A549 (cell line): ENCODE results near the gene PLA2G2E. TPM values are rescaled to one million over a fixed set of nuclear protein-coding genes. Genes with fewer than 3 reads are reported as not detected.

Source experiments
- ATAC-seq, 2 experiments: fragments of 200-7000 bp in 1 of 2; fragments of >200 bp in 1 of 2; cut with Nextera tagmentation in 1 of 2; cut with Tn5 transposase in 1 of 2; 3 replicates each; pipeline versions ENCODE4 v1.8.0 to v1.9.1; 2018 to 2020; ENCODE audit warnings: mild to moderate bottlenecking in 1 of 2, moderate library complexity in 1 of 2
- CTCF ChIA-PET: fragments of 300-600 bp; sonication (Branson Sonifier 250); formaldehyde crosslinking; extraction: SDS; loops from one replicate; lab custom pipeline; 2021; ENCODE audit warnings: antibody characterized with exemption, inconsistent platforms; lab: Yijun Ruan, JAX
- POLR2A ChIA-PET: fragments of 350-600 bp; formaldehyde crosslinking; extraction: SDS; loops from one replicate; lab custom pipeline; 2021; ENCODE audit warnings: antibody characterized with exemption, inconsistent platforms; lab: Yijun Ruan, JAX
- DNase-seq, 2 experiments: peaks; one replicate each; pipeline versions ENCODE4 v3.0.0 to v3.0.0-alpha.2; 2011 to 2016; ENCODE audit warnings: low read depth in 1 of 2, low spot score in 1 of 2
- FAIRE-seq: peaks from 2 replicates; lab custom pipeline; 2011; peaks lifted over from hg19 to GRCh38; lab: Jason Lieb, UNC
- H3K27ac ChIP-seq, 2 experiments: fragments of >200 bp; sonication (Bioruptor Twin); formaldehyde crosslinking; 3 replicates each; pipeline ENCODE4 v1.5.1; 2016 to 2017
- H3K4me1 ChIP-seq: fragments of >200 bp; sonication (Bioruptor Twin); formaldehyde crosslinking; 3 replicates; pipeline ENCODE4 v1.6.1; 2016
- H3K4me2 ChIP-seq: fragments of >200 bp; sonication (Bioruptor Twin); formaldehyde crosslinking; 3 replicates; pipeline ENCODE4 v1.6.1; 2016
- H3K4me3 ChIP-seq: fragments of >200 bp; sonication (Bioruptor Twin); formaldehyde crosslinking; 3 replicates; pipeline ENCODE4 v1.5.1; 2016
- H3K9me3 ChIP-seq: fragments of >200 bp; sonication (Bioruptor Twin); formaldehyde crosslinking; 3 replicates; pipeline ENCODE4 v1.6.1; 2016
- CBX8 ChIP-seq: fragments of 200-600 bp; sonication (generic); IDR thresholded peaks from 2 replicates; pipeline ENCODE4 v1.6.1; 2016
- CEBPB ChIP-seq, 2 experiments: fragments of >200 bp in 1 of 2; sonication (Bioruptor Twin) in 1 of 2; formaldehyde crosslinking in 1 of 2; IDR thresholded peaks; 2 replicates each; pipeline ENCODE4 v1.6.1; 2012 to 2016
- EHMT2 ChIP-seq: fragments of 200-600 bp; sonication (generic); IDR thresholded peaks from 2 replicates; pipeline ENCODE4 v1.6.1; 2016; ENCODE audit warnings: antibody characterized with exemption, low read depth, mild to moderate bottlenecking, moderate library complexity
- FOSL2 ChIP-seq, 2 experiments: fragments of 450-650 bp in 1 of 2; fragments of >200 bp in 1 of 2; sonication (Bioruptor Twin) in 1 of 2; formaldehyde crosslinking; IDR thresholded peaks; 2 replicates each; pipeline versions ENCODE4 v1.5.0 to v1.6.1; 2016 to 2020; ENCODE audit warnings: mild to moderate bottlenecking in 1 of 2, moderate library complexity in 1 of 2
- HEYL ChIP-seq: fragments of 250-450 bp; sonication (Bioruptor Pico); IDR thresholded peaks from 2 replicates; pipeline ENCODE4 v1.8.0; 2021; ENCODE audit warnings: mild to moderate bottlenecking, moderate library complexity
- HOXB13 ChIP-seq: fragments of 250-450 bp; sonication (Bioruptor Pico); IDR thresholded peaks from 2 replicates; pipeline ENCODE4 v1.5.0; 2020; ENCODE audit warnings: low read depth, mild to moderate bottlenecking, moderate library complexity
- HOXB5 ChIP-seq: fragments of 250-450 bp; sonication (Bioruptor Pico); IDR thresholded peaks from 2 replicates; pipeline ENCODE4 v1.5.0; 2020; ENCODE audit warnings: mild to moderate bottlenecking, moderate library complexity
- JUN ChIP-seq, 2 experiments: fragments of >200 bp; sonication (Bioruptor Twin); formaldehyde crosslinking; IDR thresholded peaks; 2 replicates in 1 of 2; 3 replicates in 1 of 2; pipeline ENCODE4 v1.6.1; 2016 to 2017
- KDM1A ChIP-seq: fragments of 200-600 bp; sonication (generic); IDR thresholded peaks from 2 replicates; pipeline ENCODE4 v1.6.1; 2016; ENCODE audit warnings: low read depth, mild to moderate bottlenecking
- KDM5A ChIP-seq: fragments of 200-600 bp; sonication (generic); IDR thresholded peaks from 2 replicates; pipeline ENCODE4 v1.6.1; 2016; ENCODE audit warnings: antibody characterized with exemption, mild to moderate bottlenecking
- MAZ ChIP-seq: fragments of 150-350 bp; IDR thresholded peaks from 2 replicates; pipeline ENCODE4 v1.6.1; 2014; ENCODE audit warnings: antibody characterized with exemption, low read depth, low read length, borderline replicate concordance
- MYC ChIP-seq: IDR thresholded peaks from 2 replicates; pipeline ENCODE4 v1.6.1; 2012; ENCODE audit warnings: mild to moderate bottlenecking, inconsistent platforms, low read length, improper control_type of control experiment, borderline replicate concordance
- NFE2L2 ChIP-seq: fragments of 150-350 bp; conservative IDR thresholded peaks from 2 replicates; pipeline ENCODE4 v1.6.1; 2014; ENCODE audit warnings: low read length
- NPAS2 ChIP-seq: fragments of 250-450 bp; sonication (Bioruptor Pico); IDR thresholded peaks from 2 replicates; pipeline ENCODE4 v1.8.0; 2022; ENCODE audit warnings: mild to moderate bottlenecking, moderate library complexity, borderline replicate concordance
- POLR2A ChIP-seq: IDR thresholded peaks from 2 replicates; pipeline ENCODE4 v1.6.1; 2012; ENCODE audit warnings: mild to moderate bottlenecking, low read length
- RARB ChIP-seq: fragments of 250-450 bp; sonication (Bioruptor Pico); IDR thresholded peaks from 2 replicates; pipeline ENCODE4 v1.8.0; 2021; ENCODE audit warnings: mild to moderate bottlenecking, moderate library complexity
- RCOR1 ChIP-seq: fragments of 150-350 bp; IDR thresholded peaks from 2 replicates; pipeline ENCODE4 v1.6.1; 2014; ENCODE audit warnings: antibody characterized with exemption, low read length, low read depth
- RNF2 ChIP-seq: fragments of 200-600 bp; sonication (generic); IDR thresholded peaks from 2 replicates; pipeline ENCODE4 v1.6.1; 2016; ENCODE audit warnings: low read depth, mild to moderate bottlenecking, antibody characterized with exemption, moderate library complexity, borderline replicate concordance
- SREBF2 ChIP-seq: fragments of 450-650 bp; IDR thresholded peaks from 2 replicates; pipeline ENCODE4 v1.6.1; 2014; ENCODE audit warnings: mild to moderate bottlenecking, moderate library complexity
- TFCP2L1 ChIP-seq: fragments of 250-450 bp; sonication (Bioruptor Pico); IDR thresholded peaks from 2 replicates; pipeline ENCODE4 v1.5.0; 2021; ENCODE audit warnings: mild to moderate bottlenecking
- WGBS: methylation state at CpG from one replicate; pipeline ENCODE4 v1.1.6; 2017; ENCODE audit errors: missing lambda C conversion rate; 5-methylcytosine and 5-hydroxymethylcytosine counted together
- polyA plus RNA-seq, 4 experiments: library from polyadenylated mRNA; depleted of rRNA in 3 of 4; stranded (reverse); fragments of >200 nt; fragmentation: RNase III in 1 of 4; extraction: RNeasy Plus Mini Kit Qiagen cat#74134 plus additional on column Dnase treatment in 1 of 4; gene quantifications; 2 replicates in 3 of 4; 3 replicates in 1 of 4; pipeline ENCODE4 v1.2.3, GENCODE V29; 2011 to 2017
- TF ChIP-seq, protein P1 (sequence below): fragments of 250-450 bp; sonication (Bioruptor Pico); IDR thresholded peaks from 2 replicates; pipeline ENCODE4 v1.5.0; 2020; ENCODE audit warnings: low read depth, mild to moderate bottlenecking, moderate library complexity
- TF ChIP-seq, protein P2 (sequence below): IDR thresholded peaks from 2 replicates; pipeline ENCODE4 v1.6.1; 2012
- TF ChIP-seq, protein P3 (sequence below): fragments of >200 bp; sonication (Bioruptor Twin); formaldehyde crosslinking; IDR thresholded peaks from 3 replicates; pipeline ENCODE4 v1.5.1; 2016

PLA2G2E gene
- polyA plus RNA-seq, 2 of the 4 experiments (the other 2 are of a cell fraction), result not detected

DNA sequence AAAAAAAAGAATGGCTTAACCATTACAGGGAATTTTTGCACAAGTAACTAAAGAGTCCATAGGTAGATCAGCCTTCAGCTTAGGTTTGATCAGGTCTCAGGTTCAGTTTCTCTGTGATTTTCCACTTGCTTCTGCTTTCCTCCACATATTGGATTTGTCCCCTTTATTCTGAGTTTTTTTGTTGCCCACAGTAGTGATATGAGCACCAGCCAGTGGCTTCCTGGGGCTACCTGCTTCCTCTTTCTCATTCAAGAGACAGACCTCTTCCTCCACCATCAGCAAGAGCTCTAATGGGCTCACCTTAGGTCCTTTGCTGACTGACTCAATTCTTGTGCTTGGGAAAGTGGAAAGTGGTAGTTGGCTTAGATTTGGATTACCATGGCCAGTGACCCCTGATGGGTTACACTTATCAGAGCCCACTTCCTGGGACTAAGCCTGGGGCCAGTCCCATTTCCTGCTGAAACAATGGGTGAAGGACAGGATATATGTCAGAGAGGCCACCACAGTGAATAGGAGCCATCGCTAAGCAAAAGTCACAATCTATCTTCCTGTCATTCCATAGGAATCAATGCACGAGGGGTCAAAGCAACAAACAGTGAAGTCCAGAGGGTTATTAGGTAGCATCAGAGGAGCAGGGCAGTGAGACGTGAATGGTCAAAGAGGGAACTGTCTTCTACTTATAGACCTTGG is 12.8 kb upstream of the PLA2G2E start:
- H3K9me3 ChIP-seq, result peaks cover 8% of the 10 kb centered on the region; the same call in 2 of the 3 replicates
- no peak overlapping the region for H3K4me3 ChIP-seq
- FAIRE-seq, result no peak
- H3K4me1 ChIP-seq, result no peaks in the 10 kb centered on the region
- WGBS, result 48% methylated on average over 3 of the region's 3 CpGs
- TF ChIP-seq, protein P1, sequence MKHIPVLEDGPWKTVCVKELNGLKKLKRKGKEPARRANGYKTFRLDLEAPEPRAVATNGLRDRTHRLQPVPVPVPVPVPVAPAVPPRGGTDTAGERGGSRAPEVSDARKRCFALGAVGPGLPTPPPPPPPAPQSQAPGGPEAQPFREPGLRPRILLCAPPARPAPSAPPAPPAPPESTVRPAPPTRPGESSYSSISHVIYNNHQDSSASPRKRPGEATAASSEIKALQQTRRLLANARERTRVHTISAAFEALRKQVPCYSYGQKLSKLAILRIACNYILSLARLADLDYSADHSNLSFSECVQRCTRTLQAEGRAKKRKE (CRISPR knock-in tag), result no peak
- no peak for TF ChIP-seq NFE2L2
- TF ChIP-seq HEYL (CRISPR knock-in tag), result no peak
- no peak for TF ChIP-seq FOSL2 (IDR thresholded peaks at IDR 0.05)
- TF ChIP-seq FOSL2 (CRISPR knock-in tag; IDR thresholded peaks at IDR 0.05), result no peak
- TF ChIP-seq, protein P2, sequence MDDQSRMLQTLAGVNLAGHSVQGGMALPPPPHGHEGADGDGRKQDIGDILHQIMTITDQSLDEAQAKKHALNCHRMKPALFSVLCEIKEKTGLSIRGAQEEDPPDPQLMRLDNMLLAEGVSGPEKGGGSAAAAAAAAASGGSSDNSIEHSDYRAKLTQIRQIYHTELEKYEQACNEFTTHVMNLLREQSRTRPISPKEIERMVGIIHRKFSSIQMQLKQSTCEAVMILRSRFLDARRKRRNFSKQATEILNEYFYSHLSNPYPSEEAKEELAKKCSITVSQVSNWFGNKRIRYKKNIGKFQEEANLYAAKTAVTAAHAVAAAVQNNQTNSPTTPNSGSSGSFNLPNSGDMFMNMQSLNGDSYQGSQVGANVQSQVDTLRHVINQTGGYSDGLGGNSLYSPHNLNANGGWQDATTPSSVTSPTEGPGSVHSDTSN, result no peak
- no peak for TF ChIP-seq POLR2A
- TF ChIP-seq KDM1A, result no peak
- TF ChIP-seq RNF2, result no peak
- TF ChIP-seq, protein P3, sequence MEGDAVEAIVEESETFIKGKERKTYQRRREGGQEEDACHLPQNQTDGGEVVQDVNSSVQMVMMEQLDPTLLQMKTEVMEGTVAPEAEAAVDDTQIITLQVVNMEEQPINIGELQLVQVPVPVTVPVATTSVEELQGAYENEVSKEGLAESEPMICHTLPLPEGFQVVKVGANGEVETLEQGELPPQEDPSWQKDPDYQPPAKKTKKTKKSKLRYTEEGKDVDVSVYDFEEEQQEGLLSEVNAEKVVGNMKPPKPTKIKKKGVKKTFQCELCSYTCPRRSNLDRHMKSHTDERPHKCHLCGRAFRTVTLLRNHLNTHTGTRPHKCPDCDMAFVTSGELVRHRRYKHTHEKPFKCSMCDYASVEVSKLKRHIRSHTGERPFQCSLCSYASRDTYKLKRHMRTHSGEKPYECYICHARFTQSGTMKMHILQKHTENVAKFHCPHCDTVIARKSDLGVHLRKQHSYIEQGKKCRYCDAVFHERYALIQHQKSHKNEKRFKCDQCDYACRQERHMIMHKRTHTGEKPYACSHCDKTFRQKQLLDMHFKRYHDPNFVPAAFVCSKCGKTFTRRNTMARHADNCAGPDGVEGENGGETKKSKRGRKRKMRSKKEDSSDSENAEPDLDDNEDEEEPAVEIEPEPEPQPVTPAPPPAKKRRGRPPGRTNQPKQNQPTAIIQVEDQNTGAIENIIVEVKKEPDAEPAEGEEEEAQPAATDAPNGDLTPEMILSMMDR, result no peak
- TF ChIP-seq RARB (CRISPR knock-in tag), result no peak
- no peak overlapping the region for H3K27ac ChIP-seq
- ChIA-PET POLR2A (no interaction called here), CTCF (no interaction called here)
- no peak for ATAC-seq
- no peak for DNase-seq
- no peak overlapping the region for H3K4me2 ChIP-seq

DNA sequence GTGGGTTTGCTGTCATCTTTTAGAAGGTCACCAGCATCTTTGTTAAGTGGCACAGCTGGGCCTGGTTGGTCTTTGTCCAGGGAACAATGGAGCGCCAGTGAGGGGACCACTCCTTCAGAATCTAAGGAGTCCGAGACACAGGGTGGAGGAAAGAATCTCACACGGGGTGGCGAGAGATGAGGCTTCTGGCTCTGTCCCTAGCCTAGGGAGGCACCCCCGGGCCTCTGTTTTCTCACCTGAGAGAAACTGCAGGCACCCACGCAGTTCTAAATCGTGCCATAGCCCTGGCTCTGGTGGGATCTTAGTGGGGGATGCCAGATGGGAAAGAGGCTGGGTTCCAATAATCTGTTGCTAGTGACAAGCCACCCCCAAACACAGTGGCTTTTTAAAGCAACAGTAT is 10.9 kb upstream of the PLA2G2E start:
- DNase-seq (no peak), ATAC-seq (no peak), FAIRE-seq (no peak)
- Histone ChIP-seq H3K27ac (no peak overlapping the region), H3K4me3 (no peak overlapping the region), H3K9me3 (peaks cover 11% of the 10 kb centered on the region; the same call in 2 of the 3 replicates), H3K4me1 (no peaks in the 10 kb centered on the region), H3K4me2 (no peak overlapping the region)
- POLR2A ChIA-PET, result no interaction called here
- CTCF ChIA-PET, result interaction anchor here (1.0 kb wide), 1 partner anchor 17 kb away, joined by 3 read pairs; no protein-coding TSS in a partner anchor
- WGBS, result 17% methylated on average over 3 of the region's 7 CpGs
- TF ChIP-seq, protein P3, result no peak
- TF ChIP-seq CBX8, result no peak
- TF ChIP-seq NPAS2 (CRISPR knock-in tag), result no peak
- no peak for TF ChIP-seq MAZ
- TF ChIP-seq EHMT2, result no peak
- TF ChIP-seq FOSL2 (IDR thresholded peaks at IDR 0.05), result no peak
- no peak for TF ChIP-seq FOSL2 (CRISPR knock-in tag; IDR thresholded peaks at IDR 0.05)
- no peak for TF ChIP-seq KDM5A
- no peak for TF ChIP-seq HOXB13 (CRISPR knock-in tag)
- TF ChIP-seq POLR2A, result no peak
- TF ChIP-seq, protein P2, result no peak
- no peak for TF ChIP-seq JUN (IDR thresholded peaks at IDR 0.05)
- TF ChIP-seq RARB (CRISPR knock-in tag), result no peak
- TF ChIP-seq CEBPB (IDR thresholded peaks at IDR 0.05), result no peak
- TF ChIP-seq KDM1A, result no peak
- no peak for TF ChIP-seq HOXB5
- TF ChIP-seq TFCP2L1 (CRISPR knock-in tag), result no peak
- TF ChIP-seq RCOR1, result no peak
- no peak for TF ChIP-seq RNF2
- TF ChIP-seq SREBF2, result no peak
- TF ChIP-seq MYC, result no peak
